GM21390 (cell line): ENCODE measurements around the gene NOS3.
A peak's percentile ranks its signal among the peaks of the same experiment; 100 is the strongest.
"Not testable (repeated sequence)": the region's sequence is repeated elsewhere in the genome, so short reads cannot be mapped to it uniquely, and the experiment has no call there.

Source experiments
- ATAC-seq: cut with Tn5 transposase; IDR thresholded peaks from one replicate; pipeline ENCODE4 v1.9.1; 2021; ENCODE audit not compliant: unreplicated experiment

The NOS3 gene

GRCh38 chr7:150997817-150998216, 7.0 kb downstream of the NOS3 start:
- no peak for ATAC-seq

- no peak for ATAC-seq
Measured at GRCh38 chr7:150998341-150998740, 7.5 kb downstream of the NOS3 start.

GRCh38 chr7:150999001-150999400, 8.2 kb downstream of the NOS3 start:
- no peak for ATAC-seq

- ATAC-seq, result no peak
Measured at GRCh38 chr7:150999497-151000230, 8.8 kb downstream of the NOS3 start.

GRCh38 chr7:151000897-151001495, 10.2 kb downstream of the NOS3 start:
- no peak for ATAC-seq

GRCh38 chr7:151001546-151001945, 10.7 kb downstream of the NOS3 start:
- no peak for ATAC-seq

GRCh38 chr7:151003572-151003971, 12.8 kb downstream of the NOS3 start:
- no peak for ATAC-seq

GRCh38 chr7:151005566-151005965, 14.7 kb downstream of the NOS3 start:
- ATAC-seq, result no peak

- no peak for ATAC-seq
Measured at GRCh38 chr7:151006590-151007300, 15.9 kb downstream of the NOS3 start.

GRCh38 chr7:151007469-151007898, 16.7 kb downstream of the NOS3 start:
- ATAC-seq, result no peak

- no peak for ATAC-seq
Measured at GRCh38 chr7:151008143-151008510, 17.3 kb downstream of the NOS3 start.

- ATAC-seq, result no peak
Measured at GRCh38 chr7:151008511-151009323, 17.9 kb downstream of the NOS3 start.

GRCh38 chr7:151009327-151010036, 18.7 kb downstream of the NOS3 start:
- ATAC-seq, result no peak

GRCh38 chr7:151010037-151010306, 19.2 kb downstream of the NOS3 start:
- ATAC-seq, result no peak

- ATAC-seq, result no peak
Measured at GRCh38 chr7:151010307-151011096, 19.7 kb downstream of the NOS3 start.

- no peak for ATAC-seq
Measured at GRCh38 chr7:151011097-151011409, 20.2 kb downstream of the NOS3 start.

GRCh38 chr7:151011616-151012015, 20.8 kb downstream of the NOS3 start:
- not testable (repeated sequence) for ATAC-seq

GRCh38 chr7:151012031-151012692, 21.3 kb downstream of the NOS3 start:
- no peak for ATAC-seq

GRCh38 chr7:151012911-151013347, 22.1 kb downstream of the NOS3 start:
- no peak for ATAC-seq

GRCh38 chr7:151013356-151013732, 22.5 kb downstream of the NOS3 start:
- ATAC-seq, result peak; percentile 4
